Measurements from ENCODE around the gene CCDC9. TPM values are rescaled to one million over a fixed set of nuclear protein-coding genes. Genes with fewer than 3 reads are reported as not detected.
A peak's percentile ranks its signal among the peaks of the same experiment; 100 is the strongest.

The CCDC9 gene
- total and polyA plus RNA-seq, 2 of the 13 experiments (the other 11 are each of a cell fraction or from before 2014, with no cell fraction given): 2.9 to 6.3 TPM

DNA sequence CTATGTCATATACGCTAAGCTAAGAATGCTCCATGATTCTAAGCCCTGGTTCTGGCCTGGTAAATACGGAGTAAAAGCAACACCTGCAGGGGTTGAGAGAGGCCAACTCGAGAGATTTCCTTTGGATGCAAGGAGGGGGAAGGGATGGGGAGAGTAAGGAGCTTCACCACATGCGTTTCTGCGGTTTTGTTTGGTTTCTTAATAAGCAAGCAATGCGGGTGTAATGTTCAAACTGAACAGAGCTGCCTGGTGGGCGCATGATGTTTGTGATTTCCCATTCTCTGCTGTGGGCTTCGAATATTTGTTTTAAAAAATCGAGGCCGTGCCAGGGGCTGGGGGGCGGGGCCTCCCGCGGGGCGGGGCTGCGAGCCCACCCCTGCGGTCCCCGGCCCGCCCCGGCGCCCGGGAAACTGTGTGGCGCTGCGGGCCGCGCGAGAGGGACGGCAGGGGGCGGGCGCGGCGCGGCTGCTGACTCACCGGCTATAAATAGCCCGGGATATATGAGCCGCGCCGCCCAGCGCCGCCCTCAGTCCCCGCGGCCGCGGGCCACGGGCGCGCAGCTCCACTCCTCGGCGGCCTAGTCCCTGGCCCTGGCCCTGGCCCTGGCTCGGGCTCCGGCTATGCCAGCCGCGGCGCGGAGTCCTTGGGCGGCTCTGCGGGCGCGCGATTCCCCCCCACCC, 30.4 kb upstream of the CCDC9 start (continued):
- TF ChIP-seq SRSF4 (IDR thresholded peaks at IDR 0.05; ENCODE audit: low read depth, low read length, poor library complexity, severe bottlenecking): peak; percentile 72
- TF ChIP-seq NFIB (CRISPR knock-in tag; IDR thresholded peaks at IDR 0.05; ENCODE audit: borderline replicate concordance): no peak
- 0 out of 2 replicates have a peak, but pooled peaks have one; percentile 52 for TF ChIP-seq BORCS8-MEF2B (CRISPR knock-in tag; IDR thresholded peaks at IDR 0.05)
- TF ChIP-seq ZNF10 (CRISPR knock-in tag; IDR thresholded peaks at IDR 0.05; ENCODE audit: borderline replicate concordance, low read depth): no peak
- TF ChIP-seq FOSL1 (CRISPR knock-in tag; IDR thresholded peaks at IDR 0.05; ENCODE audit: borderline replicate concordance): peak; percentile 73; the same call in 1 of the 2 replicates
- TF ChIP-seq PPARG (CRISPR knock-in tag; conservative IDR thresholded peaks at IDR 0.05): 0 out of 2 replicates have a peak, but pooled peaks have one; percentile 21
- TF ChIP-seq, protein P1, sequence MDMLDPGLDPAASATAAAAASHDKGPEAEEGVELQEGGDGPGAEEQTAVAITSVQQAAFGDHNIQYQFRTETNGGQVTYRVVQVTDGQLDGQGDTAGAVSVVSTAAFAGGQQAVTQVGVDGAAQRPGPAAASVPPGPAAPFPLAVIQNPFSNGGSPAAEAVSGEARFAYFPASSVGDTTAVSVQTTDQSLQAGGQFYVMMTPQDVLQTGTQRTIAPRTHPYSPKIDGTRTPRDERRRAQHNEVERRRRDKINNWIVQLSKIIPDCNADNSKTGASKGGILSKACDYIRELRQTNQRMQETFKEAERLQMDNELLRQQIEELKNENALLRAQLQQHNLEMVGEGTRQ (IDR thresholded peaks at IDR 0.05; ENCODE audit: low read depth, low read length): no peak
- TF ChIP-seq, protein P1 (CRISPR knock-in tag; IDR thresholded peaks at IDR 0.05; ENCODE audit: borderline replicate concordance): no peak
- peak; percentile 65; the same call in 1 of the 2 replicates for TF ChIP-seq IRF2 (CRISPR knock-in tag; IDR thresholded peaks at IDR 0.05)
- TF ChIP-seq SNAI1 (CRISPR knock-in tag; IDR thresholded peaks at IDR 0.05; ENCODE audit: borderline replicate concordance): no peak
- no peak for TF ChIP-seq MBD4 (IDR thresholded peaks at IDR 0.05; ENCODE audit: borderline replicate concordance, low read length)
- 0 out of 2 replicates have a peak, but pooled peaks have one; percentile 58 for TF ChIP-seq TOE1 (CRISPR knock-in tag; IDR thresholded peaks at IDR 0.05)
- TF ChIP-seq ERF (CRISPR knock-in tag; IDR thresholded peaks at IDR 0.05): peak; percentile 89; the same call in 1 of the 2 replicates
- no peak for TF ChIP-seq MIER2 (CRISPR knock-in tag; IDR thresholded peaks at IDR 0.05)
- no peak for TF ChIP-seq NFKBIZ (CRISPR knock-in tag; IDR thresholded peaks at IDR 0.05)
- TF ChIP-seq, protein P2, sequence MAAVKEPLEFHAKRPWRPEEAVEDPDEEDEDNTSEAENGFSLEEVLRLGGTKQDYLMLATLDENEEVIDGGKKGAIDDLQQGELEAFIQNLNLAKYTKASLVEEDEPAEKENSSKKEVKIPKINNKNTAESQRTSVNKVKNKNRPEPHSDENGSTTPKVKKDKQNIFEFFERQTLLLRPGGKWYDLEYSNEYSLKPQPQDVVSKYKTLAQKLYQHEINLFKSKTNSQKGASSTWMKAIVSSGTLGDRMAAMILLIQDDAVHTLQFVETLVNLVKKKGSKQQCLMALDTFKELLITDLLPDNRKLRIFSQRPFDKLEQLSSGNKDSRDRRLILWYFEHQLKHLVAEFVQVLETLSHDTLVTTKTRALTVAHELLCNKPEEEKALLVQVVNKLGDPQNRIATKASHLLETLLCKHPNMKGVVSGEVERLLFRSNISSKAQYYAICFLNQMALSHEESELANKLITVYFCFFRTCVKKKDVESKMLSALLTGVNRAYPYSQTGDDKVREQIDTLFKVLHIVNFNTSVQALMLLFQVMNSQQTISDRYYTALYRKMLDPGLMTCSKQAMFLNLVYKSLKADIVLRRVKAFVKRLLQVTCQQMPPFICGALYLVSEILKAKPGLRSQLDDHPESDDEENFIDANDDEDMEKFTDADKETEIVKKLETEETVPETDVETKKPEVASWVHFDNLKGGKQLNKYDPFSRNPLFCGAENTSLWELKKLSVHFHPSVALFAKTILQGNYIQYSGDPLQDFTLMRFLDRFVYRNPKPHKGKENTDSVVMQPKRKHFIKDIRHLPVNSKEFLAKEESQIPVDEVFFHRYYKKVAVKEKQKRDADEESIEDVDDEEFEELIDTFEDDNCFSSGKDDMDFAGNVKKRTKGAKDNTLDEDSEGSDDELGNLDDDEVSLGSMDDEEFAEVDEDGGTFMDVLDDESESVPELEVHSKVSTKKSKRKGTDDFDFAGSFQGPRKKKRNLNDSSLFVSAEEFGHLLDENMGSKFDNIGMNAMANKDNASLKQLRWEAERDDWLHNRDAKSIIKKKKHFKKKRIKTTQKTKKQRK (IDR thresholded peaks at IDR 0.05; ENCODE audit: low read length): no peak
- peak; percentile 88; the same call in 1 of the 2 replicates for TF ChIP-seq RELA (CRISPR knock-in tag; IDR thresholded peaks at IDR 0.05)
- TF ChIP-seq, protein P3, sequence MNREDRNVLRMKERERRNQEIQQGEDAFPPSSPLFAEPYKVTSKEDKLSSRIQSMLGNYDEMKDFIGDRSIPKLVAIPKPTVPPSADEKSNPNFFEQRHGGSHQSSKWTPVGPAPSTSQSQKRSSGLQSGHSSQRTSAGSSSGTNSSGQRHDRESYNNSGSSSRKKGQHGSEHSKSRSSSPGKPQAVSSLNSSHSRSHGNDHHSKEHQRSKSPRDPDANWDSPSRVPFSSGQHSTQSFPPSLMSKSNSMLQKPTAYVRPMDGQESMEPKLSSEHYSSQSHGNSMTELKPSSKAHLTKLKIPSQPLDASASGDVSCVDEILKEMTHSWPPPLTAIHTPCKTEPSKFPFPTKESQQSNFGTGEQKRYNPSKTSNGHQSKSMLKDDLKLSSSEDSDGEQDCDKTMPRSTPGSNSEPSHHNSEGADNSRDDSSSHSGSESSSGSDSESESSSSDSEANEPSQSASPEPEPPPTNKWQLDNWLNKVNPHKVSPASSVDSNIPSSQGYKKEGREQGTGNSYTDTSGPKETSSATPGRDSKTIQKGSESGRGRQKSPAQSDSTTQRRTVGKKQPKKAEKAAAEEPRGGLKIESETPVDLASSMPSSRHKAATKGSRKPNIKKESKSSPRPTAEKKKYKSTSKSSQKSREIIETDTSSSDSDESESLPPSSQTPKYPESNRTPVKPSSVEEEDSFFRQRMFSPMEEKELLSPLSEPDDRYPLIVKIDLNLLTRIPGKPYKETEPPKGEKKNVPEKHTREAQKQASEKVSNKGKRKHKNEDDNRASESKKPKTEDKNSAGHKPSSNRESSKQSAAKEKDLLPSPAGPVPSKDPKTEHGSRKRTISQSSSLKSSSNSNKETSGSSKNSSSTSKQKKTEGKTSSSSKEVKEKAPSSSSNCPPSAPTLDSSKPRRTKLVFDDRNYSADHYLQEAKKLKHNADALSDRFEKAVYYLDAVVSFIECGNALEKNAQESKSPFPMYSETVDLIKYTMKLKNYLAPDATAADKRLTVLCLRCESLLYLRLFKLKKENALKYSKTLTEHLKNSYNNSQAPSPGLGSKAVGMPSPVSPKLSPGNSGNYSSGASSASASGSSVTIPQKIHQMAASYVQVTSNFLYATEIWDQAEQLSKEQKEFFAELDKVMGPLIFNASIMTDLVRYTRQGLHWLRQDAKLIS (CRISPR knock-in tag; IDR thresholded peaks at IDR 0.05): peak; percentile 85; the same call in 1 of the 2 replicates
- TF ChIP-seq ARHGAP35 (CRISPR knock-in tag; IDR thresholded peaks at IDR 0.05; ENCODE audit: borderline replicate concordance): peak; percentile 22; the same call in 1 of the 2 replicates
